GM18951 (cell line): ENCODE measurements around the gene HS6ST3.
"Not testable (repeated sequence)": the region's sequence is repeated elsewhere in the genome, so short reads cannot be mapped to it uniquely, and the experiment has no call there.

Experiments used
- POLR2A ChIP-seq: IDR thresholded peaks from 4 replicates; pipeline ENCODE4 v1.6.1; 2011; ENCODE audit warnings: mild to moderate bottlenecking; ENCODE audit not compliant: insufficient read length, insufficient read depth; ENCODE audit errors: extremely low read depth
- in situ Hi-C: fragments of 300-500 bp; cut with MboI; formaldehyde crosslinking; loops from one replicate; pipeline ENCODE4 v1.12.0; 2022; ENCODE audit warnings: low sequenced_read_pairs, mixed read lengths, inconsistent platforms; ENCODE audit not compliant: unreplicated experiment

Gene HS6ST3

GRCh38 chr13:96771486-96772367 is 681.8 kb downstream of the HS6ST3 start:
- in situ Hi-C loops = no loop called here

GRCh38 chr13:96772426-96772825 is 682.5 kb downstream of the HS6ST3 start:
- in situ Hi-C loops = no loop called here
- TF ChIP-seq POLR2A = no peak

More at GRCh38 chr13:96771486-96772367, 681.8 kb downstream of the HS6ST3 start:
- no peak for TF ChIP-seq POLR2A

GRCh38 chr13:96778302-96778701 is 688.4 kb downstream of the HS6ST3 start:
- in situ Hi-C loops = not testable (repeated sequence)

- in situ Hi-C loops = no loop called here
Observed at GRCh38 chr13:96779691-96780090, 689.8 kb downstream of the HS6ST3 start.

GRCh38 chr13:96780105-96780504 is 690.2 kb downstream of the HS6ST3 start:
- no peak for TF ChIP-seq POLR2A
- in situ Hi-C loops = no loop called here

More at GRCh38 chr13:96779691-96780090, 689.8 kb downstream of the HS6ST3 start:
- TF ChIP-seq POLR2A = no peak

GRCh38 chr13:96781141-96781540 is 691.2 kb downstream of the HS6ST3 start:
- in situ Hi-C loops = no loop called here
- TF ChIP-seq POLR2A = no peak

- no peak for TF ChIP-seq POLR2A
- in situ Hi-C loops = no loop called here
Observed at GRCh38 chr13:96782186-96782585, 692.3 kb downstream of the HS6ST3 start.

- no peak for TF ChIP-seq POLR2A
- in situ Hi-C loops = no loop called here
Observed at GRCh38 chr13:96783057-96783456, 693.1 kb downstream of the HS6ST3 start.

- no peak for TF ChIP-seq POLR2A
- in situ Hi-C loops = no loop called here
Observed at GRCh38 chr13:96783511-96783910, 693.6 kb downstream of the HS6ST3 start.

- in situ Hi-C loops = no loop called here
- TF ChIP-seq POLR2A = no peak
Observed at GRCh38 chr13:96785986-96786385, 696.1 kb downstream of the HS6ST3 start.

- in situ Hi-C loops = no loop called here
Observed at GRCh38 chr13:96792188-96792587, 702.3 kb downstream of the HS6ST3 start.

GRCh38 chr13:96792736-96793403 is 703.0 kb downstream of the HS6ST3 start:
- in situ Hi-C loops = no loop called here
- no peak for TF ChIP-seq POLR2A

More at GRCh38 chr13:96792188-96792587, 702.3 kb downstream of the HS6ST3 start:
- TF ChIP-seq POLR2A = no peak

- in situ Hi-C loops = no loop called here
- TF ChIP-seq POLR2A = no peak
Observed at GRCh38 chr13:96793404-96793755, 703.5 kb downstream of the HS6ST3 start.

GRCh38 chr13:96794669-96795068 is 704.8 kb downstream of the HS6ST3 start:
- TF ChIP-seq POLR2A = no peak
- in situ Hi-C loops = no loop called here

GRCh38 chr13:96795670-96796069 is 705.8 kb downstream of the HS6ST3 start:
- TF ChIP-seq POLR2A = no peak
- in situ Hi-C loops = no loop called here
